A549 (cell line): ENCODE measurements around the gene RFPL1.

Experiments
- BHLHE40 ChIP-seq: IDR thresholded peaks from 2 replicates; pipeline ENCODE4 v1.6.1; 2012; ENCODE audit warnings: low read depth, low read length, inconsistent platforms
- CEBPB ChIP-seq, 2 experiments: fragments of >200 bp in 1 of 2; sonication (Bioruptor Twin) in 1 of 2; formaldehyde crosslinking in 1 of 2; IDR thresholded peaks; 2 replicates each; pipeline ENCODE4 v1.6.1; 2012 to 2016
- CTCF ChIP-seq: fragments of >200 bp; sonication (Bioruptor Twin); formaldehyde crosslinking; IDR thresholded peaks from 3 replicates; pipeline ENCODE4 v1.5.1; 2016
- HDAC2 ChIP-seq: fragments of 200-600 bp; sonication (generic); IDR thresholded peaks from 2 replicates; pipeline ENCODE4 v1.6.1; 2016
- HOXA7 ChIP-seq: fragments of 250-450 bp; sonication (Bioruptor Pico); IDR thresholded peaks from 2 replicates; pipeline ENCODE4 v1.5.0; 2020; ENCODE audit warnings: mild to moderate bottlenecking, moderate library complexity
- JUNB ChIP-seq: fragments of >200 bp; sonication (Bioruptor Twin); formaldehyde crosslinking; IDR thresholded peaks from 2 replicates; pipeline ENCODE4 v1.6.1; 2016
- MAX ChIP-seq: IDR thresholded peaks from 2 replicates; pipeline ENCODE4 v1.6.1; 2012
- MYC ChIP-seq: IDR thresholded peaks from 2 replicates; pipeline ENCODE4 v1.6.1; 2012; ENCODE audit warnings: mild to moderate bottlenecking, inconsistent platforms, low read length, improper control_type of control experiment, borderline replicate concordance
- RFX5 ChIP-seq: fragments of 450-650 bp; IDR thresholded peaks from 2 replicates; pipeline ENCODE4 v1.7.1; 2014; ENCODE audit warnings: antibody characterized with exemption, mild to moderate bottlenecking, moderate library complexity

- TF ChIP-seq HDAC2 = no peak
- no peak for TF ChIP-seq CTCF
- TF ChIP-seq MYC = no peak
- TF ChIP-seq JUNB = no peak
- no peak for TF ChIP-seq CEBPB (IDR thresholded peaks at IDR 0.05)
- no peak for TF ChIP-seq RFX5
- TF ChIP-seq BHLHE40 = no peak
- TF ChIP-seq HOXA7 (CRISPR knock-in tag) = no peak
- TF ChIP-seq MAX = no peak
These were observed 48.1 kb upstream of the RFPL1 start for GRCh38 chr22:29390270-29390669.
